IMR-90 (cell line): Measurements from ENCODE around the gene MCM3AP.

Experiments
- CTCF ChIP-seq: conservative IDR thresholded peaks from 2 replicates; pipeline ENCODE4 v1.5.1; 2012; ENCODE audit warnings: mild to moderate bottlenecking, low read depth, low read length, improper control_type of control experiment
- MXI1 ChIP-seq: IDR thresholded peaks from 2 replicates; pipeline ENCODE4 v1.6.1; 2012; ENCODE audit warnings: low read depth, mild to moderate bottlenecking, low read length, moderate library complexity, borderline replicate concordance
- RCOR1 ChIP-seq: IDR thresholded peaks from 2 replicates; pipeline ENCODE4 v1.6.1; 2012; ENCODE audit warnings: mild to moderate bottlenecking, low read length, improper control_type of control experiment; ENCODE audit not compliant: insufficient replicate concordance

GRCh38 chr21:46265736-46266525, 19.5 kb downstream of the MCM3AP start:
- TF ChIP-seq MXI1 (no peak), RCOR1 (no peak), CTCF (no peak)
